Psoas muscle (tissue), 8 donors: ENCODE measurements around the gene PEPD. TPM values are rescaled to one million over a fixed set of nuclear protein-coding genes. Genes with fewer than 3 reads are reported as not detected.

ENCODE experiments used
- ATAC-seq, 4 donors: fragments of 200-7000 bp; cut with Tn5 transposase; one replicate each; pipeline ENCODE4 v1.9.1; 2020; ENCODE audit warnings: moderate library complexity in 3 of 4, mild to moderate bottlenecking in 2 of 4
- DNase-seq, 2 donors: peaks; one replicate each; pipeline ENCODE4 v3.0.0-alpha.2; 2020
- H3K27ac ChIP-seq: fragments of 200-600 bp; one replicate; pipeline ENCODE4 v1.8.0; 2022
- H3K27me3 ChIP-seq, 3 donors: fragments of 200-600 bp in 1 of 3; one replicate each; pipeline versions ENCODE4 v1.6.1 to v1.8.0; 2013 to 2022; ENCODE audit warnings: low read length in 2 of 3, mild to moderate bottlenecking in 2 of 3, moderate library complexity in 1 of 3; ENCODE audit not compliant: insufficient read depth in 3 of 3
- H3K36me3 ChIP-seq, 2 donors: fragments of 200-600 bp in 1 of 2; one replicate each; pipeline versions ENCODE4 v1.6.1 to v1.8.0; 2013 to 2022; ENCODE audit warnings: low read depth in 1 of 2, mild to moderate bottlenecking in 1 of 2, moderate library complexity in 1 of 2; ENCODE audit not compliant: insufficient read depth in 1 of 2
- H3K4me1 ChIP-seq: fragments of 200-600 bp; one replicate; pipeline ENCODE4 v1.8.0; 2022
- H3K4me3 ChIP-seq: fragments of 200-600 bp; one replicate; pipeline ENCODE4 v1.8.0; 2022; ENCODE audit warnings: mild to moderate bottlenecking
- H3K9me3 ChIP-seq: fragments of 200-600 bp; one replicate; pipeline ENCODE4 v1.8.0; 2022
- CTCF ChIP-seq: fragments of 200-600 bp; IDR thresholded peaks from one replicate; pipeline ENCODE4 v1.8.0; 2022; ENCODE audit warnings: antibody characterized with exemption
- WGBS, 3 donors: extraction: QIAGEN DNeasy Blood & Tissue Kit; methylation state at CpG; one replicate each; pipeline versions ENCODE4 v1.1.6 to v1.1.7; 2013; 5-methylcytosine and 5-hydroxymethylcytosine counted together
- intact Hi-C, 2 donors: fragments of 100-400 bp; cut with DNase I; formaldehyde crosslinking; loops; one replicate each; pipeline versions ENCODE4 v1.11.0 to v1.14.2; 2022
- polyA plus RNA-seq, 3 donors: library from polyadenylated mRNA; stranded (reverse); fragments of 200-250 nt; gene quantifications; one replicate each; pipeline ENCODE4 v1.2.3, GENCODE V29; 2013
- total RNA-seq, 4 donors: library from RNA; stranded (reverse); fragmentation: NEBNext Ultra II Directional in 2 of 4; extraction: Animal tissue kit (Norgen Biotek cat#: 25700) in 2 of 4; gene quantifications; one replicate each; pipeline versions ENCODE4 v1.2.1 to v1.2.4, GENCODE V29; 2021 to 2023
- donor health status: healthy with polysubstance abuse.
- donor health status: DM: no; HTN: no; CAD: no; lungs with moderate emphysema.
- donor health status: Bipolar disorder and iron deficiency.
- donor health status: healthy.
- donor health status: DM: yes; HTN: yes; CAD: no.
- donor health status: DM: no; HTN: no; CAD: no.
- donor health status: DM: no; HTN: no; CAD: no.
- donor health status: DM: yes; HTN: yes; CAD: no.

PEPD gene
- total and polyA plus RNA-seq, 7 donors: 26.3 to 40.2 (median 35.1) TPM

- intact Hi-C loops: loop anchor here in 1 of 2 donors (10.0 kb wide), 1 partner anchor 1125 kb away; no protein-coding TSS in a partner anchor
- no peak overlapping the region for H3K4me3 ChIP-seq
- no peak overlapping the region for H3K27ac ChIP-seq
- WGBS, 3 donors: 71 to 80% (median 76%) methylated on average over 12 of the region's 12 CpGs
- TF ChIP-seq CTCF: no peak
- no peaks in the 10 kb centered on the region for H3K27me3 ChIP-seq
- H3K36me3 ChIP-seq: no peaks in the 10 kb centered on the region
- no peaks in the 10 kb centered on the region for H3K9me3 ChIP-seq
- H3K4me1 ChIP-seq: peaks cover 7% of the 10 kb centered on the region
- no peak for ATAC-seq
- DNase-seq: no peak
Measured at GRCh38 chr19:33349319-33350289, 172.0 kb downstream of the PEPD start.

GRCh38 chr19:33348301-33349010 lies 173.1 kb downstream of the PEPD start:
- ATAC-seq (peak in 3 of 4 donors; percentile 50 to 67 (median 62)), DNase-seq (no peak)
- Histone ChIP-seq H3K4me3 (no peak overlapping the region), H3K27ac (no peak overlapping the region), H3K27me3 (no peaks in the 10 kb centered on the region), H3K4me1 (peaks cover 7% of the 10 kb centered on the region), H3K36me3 (no peaks in the 10 kb centered on the region), H3K9me3 (no peaks in the 10 kb centered on the region)
- intact Hi-C loops: loop anchor here in 1 of 2 donors (10.0 kb wide), 1 partner anchor 1126 kb away; no protein-coding TSS in a partner anchor
- WGBS, 3 donors: 40 to 50% (median 43%) methylated on average over 12 of the region's 12 CpGs
- TF ChIP-seq CTCF: no peak

- no peak for TF ChIP-seq CTCF
- intact Hi-C loops: loop anchor here in 1 of 2 donors (10.0 kb wide), 1 partner anchor 1128 kb away; no protein-coding TSS in a partner anchor
Measured at GRCh38 chr19:33347300-33347699, 174.3 kb downstream of the PEPD start.

GRCh38 chr19:33346665-33347064 lies 174.9 kb downstream of the PEPD start:
- no peaks in the 10 kb centered on the region for H3K9me3 ChIP-seq
- ATAC-seq (no peak), DNase-seq (no peak)
- no peak overlapping the region for H3K4me3 ChIP-seq
- H3K4me1 ChIP-seq: peaks cover 7% of the 10 kb centered on the region
- H3K36me3 ChIP-seq: no peaks in the 10 kb centered on the region
- no peak for TF ChIP-seq CTCF
- intact Hi-C loops: loop anchor here in 1 of 2 donors (10.0 kb wide), 1 partner anchor 1128 kb away; no protein-coding TSS in a partner anchor
- H3K27ac ChIP-seq: no peak overlapping the region
- H3K27me3 ChIP-seq: no peaks in the 10 kb centered on the region

More at GRCh38 chr19:33347300-33347699, 174.3 kb downstream of the PEPD start:
- Histone ChIP-seq H3K36me3 (no peaks in the 10 kb centered on the region), H3K4me3 (no peak overlapping the region), H3K9me3 (no peaks in the 10 kb centered on the region), H3K27me3 (no peaks in the 10 kb centered on the region), H3K27ac (no peak overlapping the region), H3K4me1 (peaks cover 7% of the 10 kb centered on the region)
- 80 to 88% (median 82%) methylated on average over 10 of the region's 10 CpGs for WGBS, 3 donors
- no peak for ATAC-seq
- no peak for DNase-seq
